OCI-LY1 (cell line): ENCODE data around the gene PDK2.

Source experiments
- EZH2 ChIP-seq: fragments of 200-600 bp; sonication (generic), shearing (Covaris generic); IDR thresholded peaks from 2 replicates; pipeline ENCODE4 v1.8.0; 2017; ENCODE audit warnings: borderline replicate concordance, mixed run types, mild to moderate bottlenecking, antibody characterized with exemption, low read length, moderate library complexity, mixed read lengths
- TF ChIP-seq, protein P1 (sequence below): fragments of 200-600 bp; sonication (generic), shearing (Covaris generic); IDR thresholded peaks from 2 replicates; pipeline ENCODE4 v1.5.1; 2017; ENCODE audit warnings: mild to moderate bottlenecking, antibody characterized with exemption, low read length, moderate library complexity, mixed read lengths

DNA sequence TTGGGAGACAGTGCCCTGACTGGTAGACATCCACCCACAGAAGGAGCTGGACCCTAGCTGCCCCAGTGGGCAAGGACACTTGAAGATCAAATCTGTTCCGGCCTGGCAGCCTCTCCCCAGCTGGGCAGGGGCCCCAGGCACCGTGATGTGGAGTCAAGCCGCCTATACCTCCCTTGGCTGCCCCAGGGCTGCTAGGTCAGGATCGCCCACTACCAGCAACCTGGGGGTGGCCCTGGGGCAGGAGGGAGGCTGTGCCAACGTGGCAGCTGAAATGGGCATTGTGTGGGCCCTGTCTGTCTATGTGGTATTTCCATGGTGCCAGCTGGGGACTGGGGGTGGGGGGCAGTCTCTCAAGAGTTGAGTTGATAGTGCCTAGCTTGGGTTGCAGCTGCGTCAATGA is 941 bp downstream of the PDK2 start:
- TF ChIP-seq, protein P1, sequence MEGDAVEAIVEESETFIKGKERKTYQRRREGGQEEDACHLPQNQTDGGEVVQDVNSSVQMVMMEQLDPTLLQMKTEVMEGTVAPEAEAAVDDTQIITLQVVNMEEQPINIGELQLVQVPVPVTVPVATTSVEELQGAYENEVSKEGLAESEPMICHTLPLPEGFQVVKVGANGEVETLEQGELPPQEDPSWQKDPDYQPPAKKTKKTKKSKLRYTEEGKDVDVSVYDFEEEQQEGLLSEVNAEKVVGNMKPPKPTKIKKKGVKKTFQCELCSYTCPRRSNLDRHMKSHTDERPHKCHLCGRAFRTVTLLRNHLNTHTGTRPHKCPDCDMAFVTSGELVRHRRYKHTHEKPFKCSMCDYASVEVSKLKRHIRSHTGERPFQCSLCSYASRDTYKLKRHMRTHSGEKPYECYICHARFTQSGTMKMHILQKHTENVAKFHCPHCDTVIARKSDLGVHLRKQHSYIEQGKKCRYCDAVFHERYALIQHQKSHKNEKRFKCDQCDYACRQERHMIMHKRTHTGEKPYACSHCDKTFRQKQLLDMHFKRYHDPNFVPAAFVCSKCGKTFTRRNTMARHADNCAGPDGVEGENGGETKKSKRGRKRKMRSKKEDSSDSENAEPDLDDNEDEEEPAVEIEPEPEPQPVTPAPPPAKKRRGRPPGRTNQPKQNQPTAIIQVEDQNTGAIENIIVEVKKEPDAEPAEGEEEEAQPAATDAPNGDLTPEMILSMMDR: no peak
- TF ChIP-seq EZH2: no peak
